Breast epithelium (tissue), 3 donors: Measurements from ENCODE around the gene BBS9.

Experiments used
- CTCF ChIP-seq, 3 donors: fragments of 450-650 bp; IDR thresholded peaks; one replicate each; pipeline ENCODE4 v1.5.1; 2016 to 2017; ENCODE audit warnings: antibody characterized with exemption in 3 of 3, mild to moderate bottlenecking in 3 of 3, moderate library complexity in 3 of 3
- POLR2AphosphoS5 ChIP-seq, 3 donors: sonication (generic); formaldehyde crosslinking; IDR thresholded peaks; one replicate each; pipeline ENCODE4 v1.6.1; 2017; ENCODE audit warnings: antibody characterized with exemption in 3 of 3

- TF ChIP-seq CTCF (IDR thresholded peaks at IDR 0.05) (no peak), POLR2AphosphoS5 (IDR thresholded peaks at IDR 0.05) (no peak)
These were observed 356.6 kb downstream of the BBS9 start for GRCh38 chr7:33485747-33486493.
